Astrocyte (in vitro differentiated cells and primary cell): ENCODE data around the gene FAM131B. TPM values are rescaled to one million over a fixed set of nuclear protein-coding genes. Genes with fewer than 3 reads are reported as not detected.

Experiments
- DNase-seq: peaks from one replicate; pipeline ENCODE4 v3.0.0-alpha.2; 2010; ENCODE audit warnings: low read depth
- FAIRE-seq: peaks from 2 replicates; lab custom pipeline; 2011; peaks lifted over from hg19 to GRCh38; lab: Jason Lieb, UNC
- H2AFZ ChIP-seq: 2 replicates; pipeline ENCODE4 v1.6.0; 2012; ENCODE audit warnings: low read depth, low read length, inconsistent platforms
- H3K27ac ChIP-seq: 2 replicates; pipeline ENCODE4 v1.5.1; 2011; ENCODE audit warnings: low read depth, low read length, inconsistent platforms
- H3K27me3 ChIP-seq: 2 replicates; pipeline ENCODE4 v1.6.0; 2011; ENCODE audit warnings: low read length, inconsistent platforms; ENCODE audit not compliant: insufficient read depth
- H3K36me3 ChIP-seq: 2 replicates; pipeline ENCODE4 v1.5.1; 2011; ENCODE audit warnings: low read length, inconsistent platforms; ENCODE audit not compliant: insufficient read depth
- H3K4me1 ChIP-seq: 2 replicates; pipeline ENCODE4 v1.5.1; 2011; ENCODE audit warnings: low read length, inconsistent platforms; ENCODE audit not compliant: insufficient read depth
- H3K4me2 ChIP-seq: 2 replicates; pipeline ENCODE4 v1.6.0; 2012; ENCODE audit warnings: low read length, inconsistent platforms
- H3K4me3 ChIP-seq: 2 replicates; pipeline ENCODE4 v1.5.1; 2011; ENCODE audit warnings: low read depth, mild to moderate bottlenecking, low read length, inconsistent platforms; ENCODE audit not compliant: insufficient read depth
- H3K79me2 ChIP-seq: 2 replicates; pipeline ENCODE4 v1.6.0; 2012; ENCODE audit warnings: mild to moderate bottlenecking, low read length, inconsistent platforms; ENCODE audit not compliant: insufficient read depth
- H3K9ac ChIP-seq: 2 replicates; pipeline ENCODE4 v1.6.0; 2012; ENCODE audit warnings: mild to moderate bottlenecking, low read length, inconsistent platforms
- H3K9me3 ChIP-seq: 2 replicates; pipeline ENCODE4 v1.5.1; 2012; ENCODE audit warnings: low read depth, mild to moderate bottlenecking, low read length, inconsistent platforms; ENCODE audit not compliant: insufficient read depth
- H4K20me1 ChIP-seq: 2 replicates; pipeline ENCODE4 v1.6.0; 2012; ENCODE audit warnings: low read length, inconsistent platforms; ENCODE audit not compliant: insufficient read depth
- H3K27ac Mint-ChIP-seq: one replicate; pipeline ENCODE4 v1.8.0; 2021; ENCODE audit warnings: mild to moderate bottlenecking, mixed read lengths; ENCODE audit not compliant: unreplicated experiment
- H3K27me3 Mint-ChIP-seq: one replicate; pipeline ENCODE4 v1.8.0; 2021; ENCODE audit warnings: low read depth, mixed read lengths; ENCODE audit not compliant: unreplicated experiment
- H3K36me3 Mint-ChIP-seq: one replicate; pipeline ENCODE4 v1.8.0; 2021; ENCODE audit warnings: low read depth, mixed read lengths; ENCODE audit not compliant: unreplicated experiment
- H3K4me1 Mint-ChIP-seq: one replicate; pipeline ENCODE4 v1.8.0; 2021; ENCODE audit warnings: low read depth, mixed read lengths; ENCODE audit not compliant: unreplicated experiment
- H3K4me3 Mint-ChIP-seq: one replicate; pipeline ENCODE4 v1.8.0; 2021; ENCODE audit warnings: mild to moderate bottlenecking, moderate library complexity, mixed read lengths; ENCODE audit not compliant: unreplicated experiment
- H3K9me3 Mint-ChIP-seq: one replicate; pipeline ENCODE4 v1.8.0; 2021; ENCODE audit warnings: mild to moderate bottlenecking, mixed read lengths; ENCODE audit not compliant: unreplicated experiment
- EZH2 ChIP-seq: IDR thresholded peaks from 2 replicates; pipeline ENCODE4 v1.6.1; 2012; ENCODE audit warnings: mild to moderate bottlenecking, low read length, inconsistent platforms; ENCODE audit not compliant: insufficient read depth
- total RNA-seq: library from RNA; stranded (reverse); gene quantifications from 2 replicates; pipeline ENCODE4 v1.2.1, GENCODE V29; 2021
- TF ChIP-seq, protein P1 (sequence below): IDR thresholded peaks from 2 replicates; pipeline ENCODE4 v1.5.1; 2011; ENCODE audit warnings: low read depth, mild to moderate bottlenecking, inconsistent platforms, low read length, moderate library complexity; ENCODE audit not compliant: insufficient read depth

The FAM131B gene
- total RNA-seq, 1 donor from 2014 or later, result 7.6 TPM

DNA sequence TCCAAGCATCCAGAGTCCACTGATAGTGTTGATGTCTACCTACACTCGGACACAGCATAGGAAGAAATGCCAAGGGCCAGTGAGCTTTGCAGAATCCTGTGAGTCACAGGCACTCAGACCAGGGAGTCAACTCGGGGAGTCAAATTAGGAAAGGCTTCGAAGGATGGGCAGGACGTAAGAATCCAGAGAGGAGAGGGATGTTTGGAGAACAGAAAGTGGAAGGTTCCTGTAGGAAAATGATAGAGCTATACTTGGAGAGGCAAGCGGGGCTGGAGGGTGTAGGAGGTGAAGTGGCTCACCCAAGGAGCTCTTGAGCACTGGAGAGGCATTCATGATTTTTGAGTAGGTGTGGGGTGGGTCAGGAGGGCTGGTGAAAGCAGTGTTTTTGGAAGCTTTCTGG lies 21.6 kb upstream of the FAM131B start:
- no peak for FAIRE-seq

DNA sequence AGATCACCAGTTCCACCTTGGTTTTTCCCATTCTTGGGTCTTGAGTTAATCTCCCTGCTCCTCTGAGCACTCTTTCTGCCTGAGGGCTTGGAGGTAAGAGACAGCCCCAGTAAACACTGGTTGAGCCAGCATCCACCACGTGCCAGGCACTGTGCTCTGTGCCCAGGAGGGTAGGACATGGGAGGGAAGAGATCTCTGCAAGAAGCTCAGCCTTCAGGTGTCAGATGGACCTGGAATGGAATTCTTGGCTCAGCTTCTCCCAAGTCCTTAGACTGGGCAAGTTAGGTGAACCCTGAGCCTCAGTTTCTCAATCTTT lies 21.1 kb upstream of the FAM131B start:
- Histone ChIP-seq H3K4me1 (peaks cover 49% of the 10 kb centered on the region), H3K27ac (peak overlapping the region; percentile 11), H3K27me3 (no peaks in the 10 kb centered on the region), H3K9me3 (no peaks in the 10 kb centered on the region), H4K20me1 (peaks cover 70% of the 10 kb centered on the region), H3K79me2 (peaks cover 96% of the 10 kb centered on the region), H3K36me3 (peaks cover 47% of the 10 kb centered on the region), H3K4me2 (peak overlapping the region; percentile 97), H2AFZ (no peak overlapping the region), H3K4me3 (peak overlapping the region; percentile 91), H3K9ac (peak overlapping the region; percentile 99)
- Mint-ChIP-seq H3K27ac (no peak overlapping the region), H3K9me3 (no peaks in the 10 kb centered on the region), H3K4me1 (peaks cover 20% of the 10 kb centered on the region), H3K4me3 (no peak overlapping the region), H3K36me3 (peaks cover 8% of the 10 kb centered on the region), H3K27me3 (no peaks in the 10 kb centered on the region)
- no peak for DNase-seq
- FAIRE-seq, result no peak
- TF ChIP-seq, protein P1, sequence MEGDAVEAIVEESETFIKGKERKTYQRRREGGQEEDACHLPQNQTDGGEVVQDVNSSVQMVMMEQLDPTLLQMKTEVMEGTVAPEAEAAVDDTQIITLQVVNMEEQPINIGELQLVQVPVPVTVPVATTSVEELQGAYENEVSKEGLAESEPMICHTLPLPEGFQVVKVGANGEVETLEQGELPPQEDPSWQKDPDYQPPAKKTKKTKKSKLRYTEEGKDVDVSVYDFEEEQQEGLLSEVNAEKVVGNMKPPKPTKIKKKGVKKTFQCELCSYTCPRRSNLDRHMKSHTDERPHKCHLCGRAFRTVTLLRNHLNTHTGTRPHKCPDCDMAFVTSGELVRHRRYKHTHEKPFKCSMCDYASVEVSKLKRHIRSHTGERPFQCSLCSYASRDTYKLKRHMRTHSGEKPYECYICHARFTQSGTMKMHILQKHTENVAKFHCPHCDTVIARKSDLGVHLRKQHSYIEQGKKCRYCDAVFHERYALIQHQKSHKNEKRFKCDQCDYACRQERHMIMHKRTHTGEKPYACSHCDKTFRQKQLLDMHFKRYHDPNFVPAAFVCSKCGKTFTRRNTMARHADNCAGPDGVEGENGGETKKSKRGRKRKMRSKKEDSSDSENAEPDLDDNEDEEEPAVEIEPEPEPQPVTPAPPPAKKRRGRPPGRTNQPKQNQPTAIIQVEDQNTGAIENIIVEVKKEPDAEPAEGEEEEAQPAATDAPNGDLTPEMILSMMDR, result no peak
- TF ChIP-seq EZH2, result no peak

More for the DNA sequence above, 21.6 kb upstream of the FAM131B start:
- TF ChIP-seq, protein P1, result no peak
- no peak for TF ChIP-seq EZH2
- no peak overlapping the region for H3K4me3 Mint-ChIP-seq
- Histone ChIP-seq H3K27ac (peak overlapping the region; percentile 11), H3K4me2 (peak overlapping the region; percentile 97), H3K4me1 (peaks cover 48% of the 10 kb centered on the region), H4K20me1 (peaks cover 75% of the 10 kb centered on the region), H3K27me3 (no peaks in the 10 kb centered on the region), H3K9ac (peak overlapping the region; percentile 99), H3K79me2 (peaks cover 96% of the 10 kb centered on the region), H3K9me3 (no peaks in the 10 kb centered on the region), H2AFZ (no peak overlapping the region), H3K4me3 (peak overlapping the region; percentile 91), H3K36me3 (peaks cover 52% of the 10 kb centered on the region)
- H3K27me3 Mint-ChIP-seq, result no peaks in the 10 kb centered on the region
- peaks cover 17% of the 10 kb centered on the region for H3K4me1 Mint-ChIP-seq
- no peak overlapping the region for H3K27ac Mint-ChIP-seq
- H3K36me3 Mint-ChIP-seq, result peaks cover 10% of the 10 kb centered on the region
- peak; percentile 56 for DNase-seq
- no peaks in the 10 kb centered on the region for H3K9me3 Mint-ChIP-seq

DNA sequence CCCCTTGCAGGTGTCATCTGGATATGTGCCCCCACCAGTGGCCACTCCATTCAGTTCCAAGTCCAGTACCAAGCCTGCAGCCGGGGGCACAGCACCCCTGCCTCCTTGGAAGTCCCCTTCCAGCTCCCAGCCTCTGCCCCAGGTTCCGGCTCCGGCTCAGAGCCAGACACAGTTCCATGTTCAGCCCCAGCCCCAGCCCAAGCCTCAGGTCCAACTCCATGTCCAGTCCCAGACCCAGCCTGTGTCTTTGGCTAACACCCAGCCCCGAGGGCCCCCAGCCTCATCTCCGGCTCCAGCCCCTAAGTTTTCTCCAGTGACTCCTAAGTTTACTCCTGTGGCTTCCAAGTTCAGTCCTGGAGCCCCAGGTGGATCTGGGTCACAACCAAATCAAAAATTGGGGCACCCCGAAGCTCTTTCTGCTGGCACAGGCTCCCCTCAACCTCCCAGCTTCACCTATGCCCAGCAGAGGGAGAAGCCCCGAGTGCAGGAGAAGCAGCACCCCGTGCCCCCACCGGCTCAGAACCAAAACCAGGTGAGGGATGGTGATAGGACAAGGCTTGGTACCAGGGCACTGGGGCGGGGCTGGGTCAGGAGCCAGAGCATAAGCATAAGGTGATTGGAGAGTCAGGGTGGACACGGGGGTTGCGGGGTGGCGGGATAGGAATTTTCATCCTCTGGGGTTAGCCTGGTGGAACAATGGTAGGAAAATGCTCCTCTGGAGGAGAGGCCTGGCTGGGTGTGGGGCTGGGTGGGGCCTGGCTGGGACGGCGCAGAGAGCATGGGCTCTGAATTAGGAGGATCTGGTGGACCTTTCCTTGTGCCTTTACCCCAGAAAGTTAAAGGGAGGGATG lies 20.5 kb upstream of the FAM131B start:
- H3K4me3 ChIP-seq, result peak overlapping the region; percentile 91
- peaks cover 23% of the 10 kb centered on the region for H3K4me1 Mint-ChIP-seq
- H3K36me3 Mint-ChIP-seq, result peaks cover 8% of the 10 kb centered on the region
- TF ChIP-seq, protein P1, result no peak
- TF ChIP-seq EZH2, result no peak
- peaks cover 53% of the 10 kb centered on the region for H3K4me1 ChIP-seq
- H3K27me3 Mint-ChIP-seq, result no peaks in the 10 kb centered on the region
- H3K9ac ChIP-seq, result peak overlapping the region; percentile 99
- H3K4me3 Mint-ChIP-seq, result no peak overlapping the region
- H4K20me1 ChIP-seq, result peaks cover 64% of the 10 kb centered on the region
- H3K36me3 ChIP-seq, result peaks cover 43% of the 10 kb centered on the region
- peak overlapping the region; percentile 29 for H3K27ac Mint-ChIP-seq
- FAIRE-seq, result no peak
- no peak for DNase-seq
- H3K79me2 ChIP-seq, result peaks cover 96% of the 10 kb centered on the region
- no peaks in the 10 kb centered on the region for H3K27me3 ChIP-seq
- H3K4me2 ChIP-seq, result peak overlapping the region; percentile 97
- no peak overlapping the region for H2AFZ ChIP-seq
- no peaks in the 10 kb centered on the region for H3K9me3 ChIP-seq
- H3K27ac ChIP-seq, result peak overlapping the region; percentile 99
- H3K9me3 Mint-ChIP-seq, result no peaks in the 10 kb centered on the region
